ENCODE results near the gene KLK2. TPM values are rescaled to one million over a fixed set of nuclear protein-coding genes. Genes with fewer than 3 reads are reported as not detected.

Gene KLK2
- total RNA-seq, 1 donor from 2014 or later = not detected

- no peak for ATAC-seq
Measured at GRCh38 chr19:50925734-50926133, 52.5 kb downstream of the KLK2 start.

GRCh38 chr19:50926144-50926543 is 52.9 kb downstream of the KLK2 start:
- ATAC-seq = no peak

GRCh38 chr19:50928831-50929230 is 55.6 kb downstream of the KLK2 start:
- no peak for ATAC-seq

Other genes with a start within 250 kb of the KLK2 start
- gene SYT3, start 233.6 kb upstream of the KLK2 start, total RNA-seq = not detected
- not detected for gene C19orf81, start 224.0 kb upstream of the KLK2 start, total RNA-seq
- 0.04 TPM for gene SHANK1, start 153.6 kb upstream of the KLK2 start, total RNA-seq
- gene CLEC11A, start 150.1 kb upstream of the KLK2 start, total RNA-seq = 2.7 TPM
- gene GPR32, start 103.0 kb upstream of the KLK2 start, total RNA-seq = not detected
- gene ACP4, start 83.0 kb upstream of the KLK2 start, total RNA-seq = not detected
- gene KLK1, start 49.7 kb upstream of the KLK2 start, total RNA-seq = 1.3 TPM
- gene KLK15, start 39.9 kb upstream of the KLK2 start, total RNA-seq = not detected
- not detected for gene KLK3, start 18.5 kb upstream of the KLK2 start, total RNA-seq
- not detected for gene KLK4, start 38.0 kb downstream of the KLK2 start, total RNA-seq
- gene KLK5, start 79.6 kb downstream of the KLK2 start, total RNA-seq = 93.9 TPM
- 106 TPM for gene KLK6, start 96.2 kb downstream of the KLK2 start, total RNA-seq
- gene KLK7, start 110.5 kb downstream of the KLK2 start, total RNA-seq = 146 TPM
- gene KLK8, start 128.2 kb downstream of the KLK2 start, total RNA-seq = 418 TPM
- 225 TPM for gene KLK10, start 146.3 kb downstream of the KLK2 start, total RNA-seq
- 209 TPM for gene KLK11, start 153.2 kb downstream of the KLK2 start, total RNA-seq
- gene KLK12, start 161.6 kb downstream of the KLK2 start, total RNA-seq = 153 TPM
- gene KLK13, start 191.7 kb downstream of the KLK2 start, total RNA-seq = 1,054 TPM
- 0.68 TPM for gene KLK14, start 209.4 kb downstream of the KLK2 start, total RNA-seq
- 5.3 TPM for gene CTU1, start 235.0 kb downstream of the KLK2 start, total RNA-seq

Data from esophagus mucosa (tissue), 1 donor.